Astrocyte (in vitro differentiated cells and primary cell): ENCODE measurements around the gene HLCS.

Experiments
- CTCF ChIP-seq: IDR thresholded peaks from 2 replicates; pipeline ENCODE4 v1.5.1; 2011; ENCODE audit warnings: low read depth, mild to moderate bottlenecking, inconsistent platforms, low read length, moderate library complexity; ENCODE audit not compliant: insufficient read depth
- EZH2 ChIP-seq: IDR thresholded peaks from 2 replicates; pipeline ENCODE4 v1.6.1; 2012; ENCODE audit warnings: mild to moderate bottlenecking, low read length, inconsistent platforms; ENCODE audit not compliant: insufficient read depth

GRCh38 chr21:37001441-37001840 lies 35.0 kb upstream of the HLCS start:
- no peak for TF ChIP-seq EZH2
- no peak for TF ChIP-seq CTCF
